ENCODE measurements around the gene ESYT1. TPM values are rescaled to one million over a fixed set of nuclear protein-coding genes. Genes with fewer than 3 reads are reported as not detected.

The ESYT1 gene
- total RNA-seq, 4 donors from 2014 or later, result 151 to 245 (median 214) TPM

- Histone ChIP-seq H3K27ac (replicated peaks in 1 of 4) (peak overlapping the region; percentile 87 to 90 (median 88)), H3K9me3 (no peaks in the 10 kb centered on the region), H3K36me3 (peaks cover 17 to 28% (median 22%) of the 10 kb centered on the region in 4 donors), H3K27me3 (no peaks in the 10 kb centered on the region), H3K4me1 (peaks cover 16 to 33% (median 28%) of the 10 kb centered on the region in 4 donors), H3K4me3 (peak overlapping the region; percentile 67 to 91 (median 72))
- 7% methylated on average over 8 of the region's 8 CpGs for WGBS
- intact Hi-C loops (cut with DNase I), result loop anchor here (2.0 to 5.0 kb wide), 3 partner anchors 23 to 106 kb away; partner anchors contain the start of genes ERBB3 and SUOX
- DNase-seq (ENCODE audit: extremely low spot score), result no peak
- TF ChIP-seq CTCF (IDR thresholded peaks at IDR 0.05) (no peak), EP300 (IDR thresholded peaks at IDR 0.05) (no peak), POLR2AphosphoS5 (IDR thresholded peaks at IDR 0.05) (no peak), POLR2A (IDR thresholded peaks at IDR 0.05; ENCODE audit: low read depth) (no peak)
Observed at GRCh38 chr12:56103823-56104108, 24.3 kb upstream of the ESYT1 start.

- Histone ChIP-seq H3K27ac (replicated peaks in 1 of 4) (peak within 1 kb of the TSS; percentile 87 to 90 (median 88)), H3K36me3 (peaks cover 21 to 31% (median 27%) of the 10 kb centered on the region in 4 donors), H3K27me3 (no peaks in the 10 kb centered on the region), H3K4me1 (peaks cover 16 to 33% (median 28%) of the 10 kb centered on the region in 4 donors), H3K4me3 (peak within 1 kb of the TSS; percentile 67 to 91 (median 72)), H3K9me3 (no peaks in the 10 kb centered on the region)
- TF ChIP-seq POLR2A (IDR thresholded peaks at IDR 0.05; ENCODE audit: low read depth), result peak; percentile 78
- peak; percentile 93 to 99 for TF ChIP-seq POLR2AphosphoS5 (IDR thresholded peaks at IDR 0.05)
- TF ChIP-seq CTCF (IDR thresholded peaks at IDR 0.05), result peak in 1 of 3 experiments; percentile 26
- TF ChIP-seq EP300 (IDR thresholded peaks at IDR 0.05), result peak; percentile 52
- WGBS, result under 1% methylated on average over 34 of the region's 60 CpGs
- peak; percentile 99 for DNase-seq (ENCODE audit: extremely low spot score)
- intact Hi-C loops (cut with DNase I), result loop anchor here (5.0 kb wide), 2 partner anchors 57 to 107 kb away; partner anchors contain the start of gene SUOX
Observed at GRCh38 chr12:56104109-56104814, 23.8 kb upstream of the ESYT1 start, which contains the start of gene PA2G4. Gene PA2G4 (plus strand): TSS chr12:56104559. CDS start chr12:56104738, 179 bp downstream.

GRCh38 chr12:56104815-56105608 lies 23.1 kb upstream of the ESYT1 start:
- H3K9me3 ChIP-seq, result no peaks in the 10 kb centered on the region
- WGBS, result 2% methylated on average over 16 of the region's 40 CpGs
- H3K4me3 ChIP-seq, result peak overlapping the region; percentile 67 to 91 (median 72)
- H3K36me3 ChIP-seq, result peaks cover 28 to 36% (median 34%) of the 10 kb centered on the region in 4 donors
- H3K27ac ChIP-seq (replicated peaks in 1 of 4), result peak overlapping the region; percentile 87 to 90 (median 88)
- no peaks in the 10 kb centered on the region for H3K27me3 ChIP-seq
- DNase-seq (ENCODE audit: extremely low spot score), result no peak
- intact Hi-C loops (cut with DNase I), result loop anchor here (5.0 kb wide), 2 partner anchors 58 to 108 kb away; partner anchors contain the start of gene SUOX
- no peak for TF ChIP-seq POLR2A (IDR thresholded peaks at IDR 0.05; ENCODE audit: low read depth)
- no peak for TF ChIP-seq EP300 (IDR thresholded peaks at IDR 0.05)
- no peak for TF ChIP-seq POLR2AphosphoS5 (IDR thresholded peaks at IDR 0.05)
- no peak for TF ChIP-seq CTCF (IDR thresholded peaks at IDR 0.05)
- H3K4me1 ChIP-seq, result peaks cover 16 to 33% (median 28%) of the 10 kb centered on the region in 4 donors

GRCh38 chr12:56105609-56105902 lies 22.5 kb upstream of the ESYT1 start:
- peaks cover 16 to 33% (median 28%) of the 10 kb centered on the region in 4 donors for H3K4me1 ChIP-seq
- H3K4me3 ChIP-seq, result peak overlapping the region; percentile 67 to 91 (median 72)
- H3K27ac ChIP-seq (replicated peaks in 1 of 4), result no peak overlapping the region
- no peaks in the 10 kb centered on the region for H3K27me3 ChIP-seq
- TF ChIP-seq POLR2A (IDR thresholded peaks at IDR 0.05; ENCODE audit: low read depth) (no peak), CTCF (IDR thresholded peaks at IDR 0.05) (no peak), POLR2AphosphoS5 (IDR thresholded peaks at IDR 0.05) (no peak), EP300 (IDR thresholded peaks at IDR 0.05) (no peak)
- H3K9me3 ChIP-seq, result no peaks in the 10 kb centered on the region
- DNase-seq (ENCODE audit: extremely low spot score), result no peak
- intact Hi-C loops (cut with DNase I), result no loop called here
- 52% methylated on average over 2 of the region's 2 CpGs for WGBS
- peaks cover 34 to 41% (median 40%) of the 10 kb centered on the region in 4 donors for H3K36me3 ChIP-seq
